Measurements from ENCODE around the gene C6orf118.

The C6orf118 gene

GRCh38 chr6:165245287-165245686, 64.1 kb downstream of the C6orf118 start:
- TF ChIP-seq CTCF (IDR thresholded peaks at IDR 0.05; ENCODE audit: low read depth, low read length): peak; percentile 25
- DNase-seq (ENCODE audit: extremely low read depth, low read depth): no peak

GRCh38 chr6:165244524-165245247, 64.7 kb downstream of the C6orf118 start:
- no peak for DNase-seq (ENCODE audit: extremely low read depth, low read depth)
- TF ChIP-seq CTCF (IDR thresholded peaks at IDR 0.05; ENCODE audit: low read depth, low read length): no peak

- no peak for TF ChIP-seq CTCF (IDR thresholded peaks at IDR 0.05; ENCODE audit: low read depth, low read length)
- no peak for DNase-seq (ENCODE audit: extremely low read depth, low read depth)
Observed at GRCh38 chr6:165243801-165244200, 65.6 kb downstream of the C6orf118 start.

GRCh38 chr6:165236326-165236725, 73.1 kb downstream of the C6orf118 start:
- no peak for DNase-seq (ENCODE audit: extremely low read depth, low read depth)
- no peak for TF ChIP-seq CTCF (IDR thresholded peaks at IDR 0.05; ENCODE audit: low read depth, low read length)

- TF ChIP-seq CTCF (IDR thresholded peaks at IDR 0.05; ENCODE audit: low read depth, low read length): no peak
- no peak for DNase-seq (ENCODE audit: extremely low read depth, low read depth)
Observed at GRCh38 chr6:165232731-165233488, 76.5 kb downstream of the C6orf118 start.

- no peak for DNase-seq (ENCODE audit: extremely low read depth, low read depth)
- peak; percentile 47 for TF ChIP-seq CTCF (IDR thresholded peaks at IDR 0.05; ENCODE audit: low read depth, low read length)
Observed at GRCh38 chr6:165231581-165232561, 77.5 kb downstream of the C6orf118 start.

All from AG09319 (cell line).